ENCODE results near the gene FADS2. TPM values are rescaled to one million over a fixed set of nuclear protein-coding genes. Genes with fewer than 3 reads are reported as not detected.

FADS2 gene
- total RNA-seq, 1 donor = 713 TPM

DNA sequence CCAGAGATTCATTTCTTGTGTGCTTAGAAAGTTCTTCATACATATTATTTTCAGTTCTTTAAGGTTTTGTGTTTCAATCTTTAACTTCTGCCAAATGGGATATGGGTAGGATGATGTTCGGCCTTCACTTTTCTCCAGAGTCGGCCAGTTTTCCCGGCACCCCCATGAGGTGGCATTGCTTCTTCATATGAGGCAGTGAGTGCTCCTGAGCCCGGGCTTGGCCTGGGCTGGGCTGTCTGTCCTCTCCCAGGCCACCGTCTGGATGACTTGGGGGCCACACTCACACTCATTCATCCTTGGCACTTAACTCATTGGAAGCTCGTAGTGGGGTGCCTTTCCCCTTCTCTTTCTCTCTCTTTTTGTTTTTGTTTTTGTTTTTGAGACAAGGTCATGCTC is 23.8 kb downstream of the FADS2 start:
- no peak overlapping the region for H3K4me3 ChIP-seq (ENCODE audit: low read depth, low read length)
- DNase-seq (ENCODE audit: low read depth) = no peak
- TF ChIP-seq, protein P1, sequence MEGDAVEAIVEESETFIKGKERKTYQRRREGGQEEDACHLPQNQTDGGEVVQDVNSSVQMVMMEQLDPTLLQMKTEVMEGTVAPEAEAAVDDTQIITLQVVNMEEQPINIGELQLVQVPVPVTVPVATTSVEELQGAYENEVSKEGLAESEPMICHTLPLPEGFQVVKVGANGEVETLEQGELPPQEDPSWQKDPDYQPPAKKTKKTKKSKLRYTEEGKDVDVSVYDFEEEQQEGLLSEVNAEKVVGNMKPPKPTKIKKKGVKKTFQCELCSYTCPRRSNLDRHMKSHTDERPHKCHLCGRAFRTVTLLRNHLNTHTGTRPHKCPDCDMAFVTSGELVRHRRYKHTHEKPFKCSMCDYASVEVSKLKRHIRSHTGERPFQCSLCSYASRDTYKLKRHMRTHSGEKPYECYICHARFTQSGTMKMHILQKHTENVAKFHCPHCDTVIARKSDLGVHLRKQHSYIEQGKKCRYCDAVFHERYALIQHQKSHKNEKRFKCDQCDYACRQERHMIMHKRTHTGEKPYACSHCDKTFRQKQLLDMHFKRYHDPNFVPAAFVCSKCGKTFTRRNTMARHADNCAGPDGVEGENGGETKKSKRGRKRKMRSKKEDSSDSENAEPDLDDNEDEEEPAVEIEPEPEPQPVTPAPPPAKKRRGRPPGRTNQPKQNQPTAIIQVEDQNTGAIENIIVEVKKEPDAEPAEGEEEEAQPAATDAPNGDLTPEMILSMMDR (IDR thresholded peaks at IDR 0.05; ENCODE audit: insufficient read depth, low read depth, low read length) = no peak

DNA sequence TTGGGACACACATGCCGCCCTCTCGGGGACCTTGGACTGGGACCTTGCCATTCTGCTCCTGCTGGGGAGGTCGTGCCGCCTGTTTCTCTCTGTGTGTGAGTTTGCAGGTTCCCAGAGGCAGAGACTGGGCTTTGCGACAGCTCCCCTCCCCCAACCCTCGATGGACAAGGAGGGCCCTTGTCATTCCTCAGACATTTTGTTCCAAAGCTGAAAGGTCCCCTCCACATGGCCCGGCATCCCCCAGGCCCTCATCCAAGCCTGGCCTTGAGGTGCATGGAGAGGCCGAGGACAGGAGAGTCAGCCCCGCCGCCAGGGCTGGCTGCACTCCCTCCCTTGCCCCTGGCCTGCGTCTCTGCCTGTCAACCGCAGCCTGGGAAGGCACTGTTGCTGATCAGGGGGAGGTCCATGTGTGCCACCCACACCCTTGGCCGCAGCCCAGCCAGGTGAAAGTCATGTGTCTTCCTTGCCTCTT is 25.6 kb downstream of the FADS2 start:
- DNase-seq (ENCODE audit: low read depth) = no peak
- TF ChIP-seq, protein P1 (IDR thresholded peaks at IDR 0.05; ENCODE audit: insufficient read depth, low read depth, low read length) = no peak
- H3K4me3 ChIP-seq (ENCODE audit: low read depth, low read length) = no peak overlapping the region

DNA sequence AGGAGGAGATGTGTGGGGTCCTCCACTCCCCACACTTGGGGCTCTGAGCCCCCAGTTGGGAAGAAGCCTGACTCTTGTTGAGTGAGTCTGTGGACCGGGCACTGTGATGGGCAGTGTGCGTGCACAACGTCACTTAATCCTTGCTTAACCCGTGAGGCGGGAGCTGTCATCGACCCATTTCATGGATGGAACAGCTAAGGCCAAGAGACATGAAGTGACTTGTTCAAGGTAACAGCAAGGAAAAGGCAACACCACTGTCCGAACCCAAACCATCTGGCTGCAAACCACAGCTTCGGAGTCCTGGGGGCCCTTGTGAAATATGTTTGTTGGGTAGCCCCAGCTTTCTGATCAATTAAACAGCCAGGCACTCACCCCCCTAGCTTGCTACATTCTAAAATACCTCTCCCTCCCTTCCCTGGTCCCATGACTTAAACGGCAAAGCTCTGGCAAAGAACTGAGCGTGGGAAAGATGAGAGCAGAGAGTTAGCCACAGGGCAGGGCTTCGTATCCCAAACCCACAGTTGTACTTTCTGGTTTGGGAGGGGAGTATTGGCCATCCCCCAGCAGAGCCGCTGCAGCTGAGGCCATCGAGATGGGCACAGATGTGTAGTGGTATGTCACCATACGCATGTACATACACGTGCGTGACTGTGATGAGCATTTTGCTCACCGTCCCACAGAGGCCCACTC is 26.3 kb downstream of the FADS2 start:
- no peak for DNase-seq (ENCODE audit: low read depth)
- no peak overlapping the region for H3K4me3 ChIP-seq (ENCODE audit: low read depth, low read length)
- TF ChIP-seq, protein P1 (IDR thresholded peaks at IDR 0.05; ENCODE audit: insufficient read depth, low read depth, low read length) = no peak

DNA sequence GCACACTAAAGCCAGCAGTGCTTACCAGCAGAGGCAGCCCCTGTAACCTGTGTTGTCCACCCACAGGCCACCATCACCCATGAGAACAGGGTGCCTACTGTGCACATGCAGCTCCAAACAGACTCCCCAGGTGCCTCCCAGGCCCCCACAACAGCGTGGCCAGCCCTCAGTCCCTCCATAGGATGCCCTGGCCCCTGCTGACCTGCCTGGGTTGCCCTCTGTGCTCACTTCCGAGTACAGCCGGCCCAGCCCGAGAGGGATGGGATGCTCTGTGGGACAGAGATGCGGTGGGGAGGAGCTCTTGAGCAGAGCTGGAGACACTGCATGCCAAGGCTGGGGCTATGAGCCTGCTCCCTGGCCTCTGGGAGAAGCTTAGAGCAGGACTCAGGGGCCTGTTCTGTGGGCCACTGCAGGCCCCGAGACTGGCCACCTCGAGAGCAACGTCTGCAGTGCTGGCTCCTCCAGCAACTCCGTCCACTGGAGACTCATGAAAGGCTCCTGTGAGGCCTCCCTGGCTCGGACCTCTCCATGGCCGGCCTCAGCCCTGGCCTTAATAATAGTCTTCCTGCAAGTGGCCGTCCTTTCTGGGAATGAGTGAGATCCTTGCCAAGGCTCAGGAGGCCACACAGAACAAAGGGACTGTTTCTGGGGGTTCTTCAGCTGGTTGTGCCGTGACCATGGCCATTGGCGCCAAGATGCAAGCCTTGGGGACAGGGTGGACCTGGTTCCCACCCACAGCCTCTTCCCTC is 27.0 kb downstream of the FADS2 start:
- H3K4me3 ChIP-seq (ENCODE audit: low read depth, low read length) = no peak overlapping the region
- no peak for DNase-seq (ENCODE audit: low read depth)
- TF ChIP-seq, protein P1 (IDR thresholded peaks at IDR 0.05; ENCODE audit: insufficient read depth, low read depth, low read length) = no peak

DNA sequence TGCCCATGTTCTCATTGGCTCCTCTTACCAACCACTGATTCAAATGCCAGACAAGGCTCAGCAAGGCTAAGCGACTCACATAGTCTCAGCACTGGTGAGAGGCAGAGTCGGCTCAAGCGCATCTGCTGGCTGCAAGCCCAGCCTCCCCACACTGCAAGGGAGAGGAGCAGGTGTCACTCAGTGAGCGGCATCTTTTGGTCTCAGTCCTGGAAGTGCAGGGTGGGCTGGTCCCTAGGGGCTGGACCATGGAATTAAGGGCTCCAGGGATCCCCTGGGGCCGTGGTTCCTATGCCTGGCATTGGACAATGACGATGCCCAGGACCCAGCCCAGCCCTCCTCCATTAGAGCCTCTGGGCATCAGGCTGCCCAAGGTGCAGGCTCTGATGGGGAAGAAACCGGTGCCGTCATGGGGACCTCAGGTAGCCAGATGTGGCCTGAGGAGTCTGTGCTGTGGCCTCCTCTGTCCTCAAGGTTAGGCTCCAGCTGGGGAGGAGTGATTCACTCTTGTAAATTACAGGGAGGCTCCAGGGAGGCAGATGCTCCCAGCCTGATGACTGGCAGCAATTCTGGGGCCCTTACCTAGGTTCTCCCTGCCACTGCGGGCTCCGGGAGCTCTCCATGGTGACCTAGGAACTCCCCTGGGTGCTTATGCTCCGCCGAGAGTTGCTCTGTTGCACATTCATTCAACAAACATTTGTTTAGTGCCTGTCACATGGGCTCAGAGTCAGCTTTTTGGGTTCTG is 28.0 kb downstream of the FADS2 start:
- TF ChIP-seq, protein P1 (IDR thresholded peaks at IDR 0.05; ENCODE audit: insufficient read depth, low read depth, low read length) = no peak
- no peak overlapping the region for H3K4me3 ChIP-seq (ENCODE audit: low read depth, low read length)
- no peak for DNase-seq (ENCODE audit: low read depth)

DNA sequence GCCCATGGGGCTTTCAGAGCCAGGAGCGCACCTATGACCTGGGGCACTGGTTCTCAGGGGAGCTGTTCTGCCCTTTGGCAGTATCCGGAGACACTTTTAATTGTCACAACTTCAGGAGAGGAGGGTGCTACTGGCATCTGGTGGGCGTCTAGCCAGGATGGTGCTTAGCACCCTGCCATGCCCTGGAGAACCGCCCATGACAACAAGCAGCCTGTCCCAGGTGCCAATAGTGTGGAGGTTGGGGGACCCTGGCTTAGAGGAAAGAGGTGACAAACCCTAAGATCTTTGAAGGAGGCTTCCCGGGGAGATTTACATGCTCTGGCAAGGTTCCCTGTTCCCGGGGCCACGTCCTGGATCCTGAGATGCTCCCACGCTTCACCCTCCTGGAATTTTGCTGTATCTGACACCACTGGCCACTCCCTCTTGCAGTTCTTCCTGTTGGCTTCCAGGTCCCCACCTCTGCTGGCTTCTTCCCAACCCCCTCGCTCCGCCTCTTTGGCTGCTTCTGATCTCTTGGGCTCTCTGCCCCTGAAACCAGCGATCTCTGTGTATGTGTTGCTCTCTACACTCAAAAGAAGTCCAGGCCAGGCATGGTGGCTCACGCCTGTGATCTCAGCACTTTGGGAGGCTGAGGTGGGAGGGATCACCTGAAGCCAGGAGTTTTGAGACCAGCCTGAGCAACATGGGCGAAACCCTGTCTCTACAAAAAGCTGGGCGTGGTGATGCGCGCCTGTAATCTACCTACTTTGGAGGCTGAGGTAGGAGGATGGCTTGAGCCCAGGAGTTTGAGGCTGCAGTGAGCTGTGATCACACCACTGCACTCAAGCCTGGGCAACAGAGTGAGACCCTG is 32.2 kb downstream of the FADS2 start:
- TF ChIP-seq, protein P1 (IDR thresholded peaks at IDR 0.05; ENCODE audit: insufficient read depth, low read depth, low read length) = no peak
- H3K4me3 ChIP-seq (ENCODE audit: low read depth, low read length) = no peak overlapping the region
- peak; percentile 8 for DNase-seq (ENCODE audit: low read depth)

Measured in fibroblast of villous mesenchyme (primary cell).